ENCODE measurements around the gene AKR1D1. TPM values are rescaled to one million over a fixed set of nuclear protein-coding genes. Genes with fewer than 3 reads are reported as not detected.

Gene AKR1D1
- total and polyA plus RNA-seq, 2 of the 13 experiments (the other 11 are each of a cell fraction or from before 2014, with no cell fraction given) = 6.9 to 37.0 TPM

DNA sequence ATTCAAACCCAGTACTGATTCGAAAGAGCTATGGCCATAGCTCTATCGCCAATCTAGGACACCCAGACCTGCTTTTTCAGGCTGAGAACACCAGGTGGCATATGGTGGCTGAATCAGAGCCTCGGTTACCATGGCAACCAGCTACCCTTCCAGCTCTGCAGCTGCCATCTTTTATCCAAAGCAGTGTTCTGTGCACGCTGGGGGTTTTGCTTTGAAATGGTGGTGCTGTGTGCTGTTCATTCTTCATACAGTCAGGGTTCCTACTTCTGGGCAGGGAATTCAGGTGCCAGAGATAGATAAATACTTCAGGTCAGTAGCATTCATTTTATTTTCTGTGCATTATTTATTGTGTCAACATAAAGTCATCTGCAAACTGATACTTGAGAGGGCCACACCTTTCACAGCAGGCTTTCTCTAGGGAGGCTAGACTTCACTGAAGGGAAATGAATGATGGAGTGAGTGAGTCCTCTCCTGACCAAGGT lies 85.4 kb downstream of the AKR1D1 start (continued):
- TF ChIP-seq, protein P1, sequence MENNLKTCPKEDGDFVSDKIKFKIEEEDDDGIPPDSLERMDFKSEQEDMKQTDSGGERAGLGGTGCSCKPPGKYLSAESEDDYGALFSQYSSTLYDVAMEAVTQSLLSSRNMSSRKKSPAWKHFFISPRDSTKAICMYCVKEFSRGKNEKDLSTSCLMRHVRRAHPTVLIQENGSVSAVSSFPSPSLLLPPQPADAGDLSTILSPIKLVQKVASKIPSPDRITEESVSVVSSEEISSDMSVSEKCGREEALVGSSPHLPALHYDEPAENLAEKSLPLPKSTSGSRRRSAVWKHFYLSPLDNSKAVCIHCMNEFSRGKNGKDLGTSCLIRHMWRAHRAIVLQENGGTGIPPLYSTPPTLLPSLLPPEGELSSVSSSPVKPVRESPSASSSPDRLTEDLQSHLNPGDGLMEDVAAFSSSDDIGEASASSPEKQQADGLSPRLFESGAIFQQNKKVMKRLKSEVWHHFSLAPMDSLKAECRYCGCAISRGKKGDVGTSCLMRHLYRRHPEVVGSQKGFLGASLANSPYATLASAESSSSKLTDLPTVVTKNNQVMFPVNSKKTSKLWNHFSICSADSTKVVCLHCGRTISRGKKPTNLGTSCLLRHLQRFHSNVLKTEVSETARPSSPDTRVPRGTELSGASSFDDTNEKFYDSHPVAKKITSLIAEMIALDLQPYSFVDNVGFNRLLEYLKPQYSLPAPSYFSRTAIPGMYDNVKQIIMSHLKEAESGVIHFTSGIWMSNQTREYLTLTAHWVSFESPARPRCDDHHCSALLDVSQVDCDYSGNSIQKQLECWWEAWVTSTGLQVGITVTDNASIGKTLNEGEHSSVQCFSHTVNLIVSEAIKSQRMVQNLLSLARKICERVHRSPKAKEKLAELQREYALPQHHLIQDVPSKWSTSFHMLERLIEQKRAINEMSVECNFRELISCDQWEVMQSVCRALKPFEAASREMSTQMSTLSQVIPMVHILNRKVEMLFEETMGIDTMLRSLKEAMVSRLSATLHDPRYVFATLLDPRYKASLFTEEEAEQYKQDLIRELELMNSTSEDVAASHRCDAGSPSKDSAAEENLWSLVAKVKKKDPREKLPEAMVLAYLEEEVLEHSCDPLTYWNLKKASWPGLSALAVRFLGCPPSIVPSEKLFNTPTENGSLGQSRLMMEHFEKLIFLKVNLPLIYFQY (CRISPR knock-in tag; IDR thresholded peaks at IDR 0.05; ENCODE audit: borderline replicate concordance) = no peak
- TF ChIP-seq SOX6 (IDR thresholded peaks at IDR 0.05) = no peak
- TF ChIP-seq SOX6 (CRISPR knock-in tag; IDR thresholded peaks at IDR 0.05) = peak; percentile 74
- TF ChIP-seq, protein P2, sequence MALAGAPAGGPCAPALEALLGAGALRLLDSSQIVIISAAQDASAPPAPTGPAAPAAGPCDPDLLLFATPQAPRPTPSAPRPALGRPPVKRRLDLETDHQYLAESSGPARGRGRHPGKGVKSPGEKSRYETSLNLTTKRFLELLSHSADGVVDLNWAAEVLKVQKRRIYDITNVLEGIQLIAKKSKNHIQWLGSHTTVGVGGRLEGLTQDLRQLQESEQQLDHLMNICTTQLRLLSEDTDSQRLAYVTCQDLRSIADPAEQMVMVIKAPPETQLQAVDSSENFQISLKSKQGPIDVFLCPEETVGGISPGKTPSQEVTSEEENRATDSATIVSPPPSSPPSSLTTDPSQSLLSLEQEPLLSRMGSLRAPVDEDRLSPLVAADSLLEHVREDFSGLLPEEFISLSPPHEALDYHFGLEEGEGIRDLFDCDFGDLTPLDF (CRISPR knock-in tag; IDR thresholded peaks at IDR 0.05) = no peak
- TF ChIP-seq, protein P3, sequence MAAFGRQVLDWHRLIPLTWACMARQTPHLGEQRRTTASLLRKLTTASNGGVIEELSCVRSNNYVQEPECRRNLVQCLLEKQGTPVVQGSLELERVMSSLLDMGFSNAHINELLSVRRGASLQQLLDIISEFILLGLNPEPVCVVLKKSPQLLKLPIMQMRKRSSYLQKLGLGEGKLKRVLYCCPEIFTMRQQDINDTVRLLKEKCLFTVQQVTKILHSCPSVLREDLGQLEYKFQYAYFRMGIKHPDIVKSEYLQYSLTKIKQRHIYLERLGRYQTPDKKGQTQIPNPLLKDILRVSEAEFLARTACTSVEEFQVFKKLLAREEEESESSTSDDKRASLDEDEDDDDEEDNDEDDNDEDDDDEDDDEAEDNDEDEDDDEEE (CRISPR knock-in tag; IDR thresholded peaks at IDR 0.05) = no peak
- TF ChIP-seq, protein P4, sequence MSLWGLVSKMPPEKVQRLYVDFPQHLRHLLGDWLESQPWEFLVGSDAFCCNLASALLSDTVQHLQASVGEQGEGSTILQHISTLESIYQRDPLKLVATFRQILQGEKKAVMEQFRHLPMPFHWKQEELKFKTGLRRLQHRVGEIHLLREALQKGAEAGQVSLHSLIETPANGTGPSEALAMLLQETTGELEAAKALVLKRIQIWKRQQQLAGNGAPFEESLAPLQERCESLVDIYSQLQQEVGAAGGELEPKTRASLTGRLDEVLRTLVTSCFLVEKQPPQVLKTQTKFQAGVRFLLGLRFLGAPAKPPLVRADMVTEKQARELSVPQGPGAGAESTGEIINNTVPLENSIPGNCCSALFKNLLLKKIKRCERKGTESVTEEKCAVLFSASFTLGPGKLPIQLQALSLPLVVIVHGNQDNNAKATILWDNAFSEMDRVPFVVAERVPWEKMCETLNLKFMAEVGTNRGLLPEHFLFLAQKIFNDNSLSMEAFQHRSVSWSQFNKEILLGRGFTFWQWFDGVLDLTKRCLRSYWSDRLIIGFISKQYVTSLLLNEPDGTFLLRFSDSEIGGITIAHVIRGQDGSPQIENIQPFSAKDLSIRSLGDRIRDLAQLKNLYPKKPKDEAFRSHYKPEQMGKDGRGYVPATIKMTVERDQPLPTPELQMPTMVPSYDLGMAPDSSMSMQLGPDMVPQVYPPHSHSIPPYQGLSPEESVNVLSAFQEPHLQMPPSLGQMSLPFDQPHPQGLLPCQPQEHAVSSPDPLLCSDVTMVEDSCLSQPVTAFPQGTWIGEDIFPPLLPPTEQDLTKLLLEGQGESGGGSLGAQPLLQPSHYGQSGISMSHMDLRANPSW (CRISPR knock-in tag; IDR thresholded peaks at IDR 0.05; ENCODE audit: borderline replicate concordance) = no peak
- peak; percentile 91 for TF ChIP-seq HOXA3 (CRISPR knock-in tag; IDR thresholded peaks at IDR 0.05)
- no peak for TF ChIP-seq MED13 (CRISPR knock-in tag; IDR thresholded peaks at IDR 0.05)
- TF ChIP-seq ZNF331 (CRISPR knock-in tag; IDR thresholded peaks at IDR 0.05) = peak; percentile 31; the same call in 1 of the 2 replicates
- TF ChIP-seq, protein P5, sequence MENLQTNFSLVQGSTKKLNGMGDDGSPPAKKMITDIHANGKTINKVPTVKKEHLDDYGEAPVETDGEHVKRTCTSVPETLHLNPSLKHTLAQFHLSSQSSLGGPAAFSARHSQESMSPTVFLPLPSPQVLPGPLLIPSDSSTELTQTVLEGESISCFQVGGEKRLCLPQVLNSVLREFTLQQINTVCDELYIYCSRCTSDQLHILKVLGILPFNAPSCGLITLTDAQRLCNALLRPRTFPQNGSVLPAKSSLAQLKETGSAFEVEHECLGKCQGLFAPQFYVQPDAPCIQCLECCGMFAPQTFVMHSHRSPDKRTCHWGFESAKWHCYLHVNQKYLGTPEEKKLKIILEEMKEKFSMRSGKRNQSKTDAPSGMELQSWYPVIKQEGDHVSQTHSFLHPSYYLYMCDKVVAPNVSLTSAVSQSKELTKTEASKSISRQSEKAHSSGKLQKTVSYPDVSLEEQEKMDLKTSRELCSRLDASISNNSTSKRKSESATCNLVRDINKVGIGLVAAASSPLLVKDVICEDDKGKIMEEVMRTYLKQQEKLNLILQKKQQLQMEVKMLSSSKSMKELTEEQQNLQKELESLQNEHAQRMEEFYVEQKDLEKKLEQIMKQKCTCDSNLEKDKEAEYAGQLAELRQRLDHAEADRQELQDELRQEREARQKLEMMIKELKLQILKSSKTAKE (CRISPR knock-in tag; IDR thresholded peaks at IDR 0.05; ENCODE audit: borderline replicate concordance) = no peak
- TF ChIP-seq RFXAP (CRISPR knock-in tag; IDR thresholded peaks at IDR 0.05; ENCODE audit: borderline replicate concordance) = peak; percentile 58; the same call in 1 of the 2 replicates
- no peak for TF ChIP-seq ZBTB1 (CRISPR knock-in tag; IDR thresholded peaks at IDR 0.05; ENCODE audit: borderline replicate concordance)
- peak; percentile 94 for TF ChIP-seq ZMYM4 (CRISPR knock-in tag; IDR thresholded peaks at IDR 0.05)
- no peak for TF ChIP-seq MTF1 (CRISPR knock-in tag; IDR thresholded peaks at IDR 0.05)
- peak; percentile 63 for TF ChIP-seq THAP11 (CRISPR knock-in tag; IDR thresholded peaks at IDR 0.05)
- TF ChIP-seq MTF2 (CRISPR knock-in tag; IDR thresholded peaks at IDR 0.05; ENCODE audit: borderline replicate concordance) = no peak
- TF ChIP-seq TARDBP (CRISPR knock-in tag; IDR thresholded peaks at IDR 0.05) = peak; percentile 71; the same call in 1 of the 2 replicates
- TF ChIP-seq ZNF644 (CRISPR knock-in tag; IDR thresholded peaks at IDR 0.05; ENCODE audit: low read depth) = peak; percentile 89
- TF ChIP-seq SYNCRIP (IDR thresholded peaks at IDR 0.05; ENCODE audit: insufficient read depth, low read depth, low read length) = no peak
- TF ChIP-seq RXRB (CRISPR knock-in tag; IDR thresholded peaks at IDR 0.05; ENCODE audit: borderline replicate concordance) = peak; percentile 35; the same call in 1 of the 2 replicates

Measured in HepG2 (cell line).